AG09309 (cell line): ENCODE measurements around the gene NDEL1.

ENCODE experiments used
- DNase-seq: peaks from one replicate; pipeline ENCODE4 v3.0.0-alpha.2; 2010; ENCODE audit warnings: low read depth
- H3K4me3 ChIP-seq: 2 replicates; pipeline ENCODE4 v1.5.1; 2011; ENCODE audit warnings: mild to moderate bottlenecking, low read depth, low read length, moderate library complexity; ENCODE audit not compliant: control insufficient read depth
- CTCF ChIP-seq: IDR thresholded peaks from 2 replicates; pipeline ENCODE4 v1.5.1; 2011; ENCODE audit warnings: mild to moderate bottlenecking, low read depth, low read length, inconsistent platforms; ENCODE audit not compliant: insufficient read depth, control insufficient read depth; ENCODE audit errors: missing control alignments

NDEL1 gene

GRCh38 chr17:8443756-8444155 lies 8.1 kb downstream of the NDEL1 start:
- no peak overlapping the region for H3K4me3 ChIP-seq
- no peak for DNase-seq
- TF ChIP-seq CTCF: no peak

DNA sequence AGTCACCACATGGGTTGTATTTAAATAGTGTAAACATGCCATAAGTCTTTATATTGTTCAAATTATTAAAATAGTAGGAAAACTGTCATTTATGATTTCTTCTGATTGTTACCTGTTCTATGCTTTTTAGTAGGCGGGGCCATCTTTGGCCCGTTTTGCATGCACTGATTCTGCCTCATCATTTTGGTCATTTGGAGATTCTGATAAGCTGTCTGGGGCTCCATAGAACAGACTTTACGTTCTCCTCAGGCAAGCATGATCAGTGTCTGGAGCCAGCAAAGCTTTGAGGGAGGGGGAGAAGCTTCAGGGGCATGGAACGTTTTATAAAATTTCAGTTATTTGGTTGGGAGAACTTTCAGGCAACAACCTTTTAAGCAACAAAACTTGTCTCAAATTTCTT lies 8.8 kb downstream of the NDEL1 start:
- H3K4me3 ChIP-seq: no peak overlapping the region
- TF ChIP-seq CTCF: no peak
- no peak for DNase-seq

- no peak for DNase-seq
- no peak for TF ChIP-seq CTCF
- H3K4me3 ChIP-seq: no peak overlapping the region
Observed at GRCh38 chr17:8445536-8445935, 9.9 kb downstream of the NDEL1 start.

DNA sequence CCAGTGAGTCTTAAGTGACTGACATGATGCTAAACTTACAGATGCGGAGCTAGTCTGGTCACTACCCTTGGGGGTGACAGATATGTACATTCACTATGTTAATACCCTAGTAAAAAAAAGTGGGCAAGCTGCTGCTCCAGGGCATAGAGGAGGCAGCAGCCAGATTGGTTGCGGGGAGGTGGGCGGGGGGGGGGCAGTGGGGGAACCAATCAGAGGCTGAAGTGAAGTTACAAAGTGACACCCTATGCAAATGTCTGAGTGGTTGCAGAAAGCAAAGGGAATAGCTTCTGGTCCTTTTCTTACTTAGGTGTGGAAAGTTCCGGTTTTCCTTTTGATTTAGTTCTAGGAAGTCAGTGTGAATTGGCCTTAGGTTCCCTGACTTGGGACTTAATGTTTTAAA lies 12.1 kb downstream of the NDEL1 start:
- no peak for TF ChIP-seq CTCF
- H3K4me3 ChIP-seq: no peak overlapping the region
- no peak for DNase-seq

DNA sequence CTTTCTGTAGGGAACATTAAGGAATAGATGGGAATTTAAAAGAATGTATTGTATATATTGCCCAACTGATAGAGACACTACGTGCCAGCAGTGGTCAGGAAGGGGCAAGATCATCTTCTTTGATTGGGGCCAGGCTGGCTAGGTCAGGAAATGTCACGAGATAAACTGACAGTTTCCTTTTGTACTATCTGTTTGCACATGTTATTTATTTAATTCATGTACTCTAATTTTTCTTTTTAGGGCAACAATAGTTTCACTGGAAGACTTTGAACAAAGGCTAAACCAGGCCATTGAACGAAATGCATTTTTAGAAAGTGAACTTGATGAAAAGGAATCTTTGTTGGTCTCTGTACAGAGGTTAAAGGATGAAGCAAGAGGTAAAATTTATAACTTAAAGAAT lies 12.6 kb downstream of the NDEL1 start:
- no peak for TF ChIP-seq CTCF

DNA sequence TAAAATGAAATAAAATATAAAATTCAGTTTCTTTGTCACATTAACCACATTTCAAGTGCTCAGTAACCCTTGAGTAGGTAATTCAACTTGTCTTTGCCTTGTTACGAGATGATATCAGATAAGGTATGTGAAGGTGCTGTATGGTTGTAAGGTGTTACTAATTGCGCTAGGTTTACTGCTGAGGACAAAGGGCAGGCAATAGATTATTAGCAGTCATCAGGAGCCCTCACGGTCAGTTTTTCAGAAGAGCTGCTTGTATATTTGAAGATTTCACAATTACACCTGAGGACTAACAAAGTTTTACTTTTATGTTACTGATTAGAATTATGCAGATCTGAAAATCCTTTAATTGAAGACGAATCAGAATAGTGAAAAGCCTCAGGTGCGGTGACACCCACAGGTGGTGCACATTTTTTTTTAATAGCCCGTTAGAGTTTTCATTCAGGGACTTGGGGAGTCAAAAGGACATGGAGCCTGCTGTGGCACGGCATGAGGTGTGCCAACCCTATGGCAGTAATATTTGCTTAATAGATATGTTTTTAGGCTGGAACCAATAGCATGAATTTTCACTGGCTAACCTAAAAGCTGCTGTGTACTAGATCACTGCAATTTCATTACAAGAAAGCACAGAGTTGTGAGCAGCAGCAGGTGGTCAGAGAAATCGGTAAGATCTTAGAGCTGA lies 16.4 kb downstream of the NDEL1 start:
- DNase-seq: no peak
- TF ChIP-seq CTCF: no peak
- no peak overlapping the region for H3K4me3 ChIP-seq

More for the DNA sequence above, 12.6 kb downstream of the NDEL1 start:
- DNase-seq: no peak
- no peak overlapping the region for H3K4me3 ChIP-seq
